Fibroblast of skin of right biceps (primary cell): ENCODE results near the gene SPHK1.
"Not testable (repeated sequence)": the region's sequence is repeated elsewhere in the genome, so short reads cannot be mapped to it uniquely, and the experiment has no call there.

Experiments
- DNase-seq: peaks from one replicate; pipeline ENCODE4 v3.0.0-alpha.2; 2013

Gene SPHK1, protein sequence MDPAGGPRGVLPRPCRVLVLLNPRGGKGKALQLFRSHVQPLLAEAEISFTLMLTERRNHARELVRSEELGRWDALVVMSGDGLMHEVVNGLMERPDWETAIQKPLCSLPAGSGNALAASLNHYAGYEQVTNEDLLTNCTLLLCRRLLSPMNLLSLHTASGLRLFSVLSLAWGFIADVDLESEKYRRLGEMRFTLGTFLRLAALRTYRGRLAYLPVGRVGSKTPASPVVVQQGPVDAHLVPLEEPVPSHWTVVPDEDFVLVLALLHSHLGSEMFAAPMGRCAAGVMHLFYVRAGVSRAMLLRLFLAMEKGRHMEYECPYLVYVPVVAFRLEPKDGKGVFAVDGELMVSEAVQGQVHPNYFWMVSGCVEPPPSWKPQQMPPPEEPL

DNA sequence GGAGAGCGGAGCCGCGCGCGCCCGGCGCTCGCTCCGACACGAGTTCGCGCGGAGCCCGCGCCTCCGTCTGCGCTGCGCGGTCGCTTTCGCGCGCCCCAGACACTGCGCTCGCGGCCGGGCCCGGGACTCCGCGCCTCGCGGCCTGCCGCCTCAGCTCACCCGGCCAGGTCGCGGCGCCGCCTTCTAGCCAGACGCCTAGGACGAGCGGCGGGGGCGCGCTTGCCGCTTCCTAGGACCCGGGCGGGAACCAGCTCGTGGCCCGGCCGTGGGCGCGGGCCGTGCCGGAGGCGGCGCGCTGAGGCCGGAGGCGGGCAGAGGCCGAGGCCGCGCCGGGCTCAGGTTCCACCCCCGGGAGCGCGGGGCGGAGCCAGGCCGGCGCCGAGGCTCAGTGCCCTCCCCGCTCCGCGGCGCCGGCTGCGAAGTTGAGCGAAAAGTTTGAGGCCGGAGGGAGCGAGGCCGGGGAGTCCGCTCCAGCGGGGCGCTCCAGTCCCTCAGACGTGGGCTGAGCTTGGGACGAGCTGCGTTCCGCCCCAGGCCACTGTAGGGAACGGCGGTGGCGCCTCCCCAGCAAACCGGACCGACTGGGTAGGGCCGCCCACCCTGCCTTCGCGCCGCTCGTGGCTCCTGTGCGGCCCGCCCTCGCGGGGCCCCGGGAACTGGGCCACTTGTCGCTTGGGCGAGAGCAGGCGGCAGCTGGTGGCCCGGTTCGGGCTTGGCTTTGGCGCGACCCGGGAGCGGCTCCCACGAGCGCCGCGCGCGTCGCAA is at the start of gene SPHK1:
Gene SPHK1, plus strand, starts transcription at position 388 of the 765 bp plus-strand sequence. CDS start 1,036 bp downstream, outside the sequence.
- DNase-seq = peak; percentile 90

DNA sequence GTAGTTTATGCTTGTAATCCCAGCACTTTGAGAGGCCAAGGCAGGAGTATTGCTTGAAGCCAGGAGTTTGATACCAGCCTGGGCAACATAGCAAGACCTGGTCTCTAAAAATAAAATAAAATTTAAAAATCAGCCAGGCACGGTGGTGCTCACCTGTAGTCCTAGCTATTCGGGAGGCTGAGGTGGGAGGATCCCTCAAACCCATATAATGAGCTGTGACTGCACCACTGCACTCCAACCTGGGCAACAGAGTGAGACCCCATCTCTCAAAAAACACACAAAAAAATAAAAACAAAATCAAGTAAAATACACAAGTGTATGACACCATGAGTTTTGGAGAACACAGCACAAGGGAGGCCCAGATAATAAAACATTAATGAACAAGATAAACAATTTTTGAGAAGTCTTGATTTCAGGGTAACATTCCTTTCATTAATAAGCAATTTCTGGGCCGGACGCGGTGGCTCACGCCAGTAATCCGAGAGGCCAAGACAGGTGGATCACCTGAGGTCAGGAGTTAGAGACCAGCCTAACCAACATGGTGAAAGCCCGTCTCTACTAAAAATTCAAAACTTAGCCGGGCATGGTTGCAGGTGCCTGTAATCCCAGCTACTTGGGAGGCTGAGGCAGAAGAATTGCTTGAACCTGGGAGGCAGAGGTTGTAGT is 48.6 kb upstream of the SPHK1 start:
- DNase-seq = no peak

DNA sequence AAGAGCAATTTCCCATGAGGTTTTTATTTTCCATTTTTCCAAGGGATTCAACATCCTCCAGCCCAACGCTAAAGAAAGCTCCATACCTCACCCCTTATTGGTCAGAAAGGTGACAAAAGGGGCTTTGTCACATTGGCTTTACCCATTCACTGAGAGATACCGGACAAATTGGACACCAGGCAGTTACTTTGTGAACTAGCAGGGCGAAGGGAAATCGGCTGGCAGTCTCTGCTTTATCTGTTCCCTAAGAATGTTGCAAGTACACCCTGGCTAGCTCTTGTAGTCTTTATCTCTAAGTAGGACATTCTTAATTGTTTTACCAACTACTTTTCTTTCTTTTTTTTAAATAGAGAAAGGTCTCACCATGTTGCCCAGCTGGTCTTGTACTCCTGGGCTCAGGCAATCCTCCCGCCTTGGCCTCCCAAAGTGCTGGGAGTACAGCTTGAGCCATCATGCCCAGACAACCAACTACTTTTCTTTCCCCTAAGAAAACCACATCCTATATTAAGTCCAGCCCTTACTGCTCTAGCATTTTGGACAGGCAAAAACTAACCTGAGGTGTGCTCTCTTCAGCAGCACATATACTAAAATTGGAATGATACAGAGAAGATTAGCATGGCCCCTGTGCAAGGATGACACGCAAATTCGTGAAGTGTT is 47.5 kb upstream of the SPHK1 start:
- no peak for DNase-seq

DNA sequence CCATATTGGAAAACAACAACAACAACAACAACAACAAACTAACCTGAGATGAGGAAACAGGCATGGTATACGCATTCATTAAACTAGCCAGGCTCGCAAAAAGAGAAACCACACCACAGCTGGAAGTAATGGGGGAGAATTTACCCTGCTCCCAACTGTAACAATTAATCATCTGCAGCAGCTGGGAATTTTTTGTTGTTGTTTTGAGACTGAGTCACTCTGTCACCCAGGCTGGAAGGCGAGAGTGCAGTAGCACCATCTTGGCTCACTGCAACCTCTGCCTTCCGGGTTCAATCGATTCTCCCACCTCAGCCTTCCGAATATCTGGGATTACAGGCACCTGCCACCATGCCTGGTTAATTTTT is 47.0 kb upstream of the SPHK1 start:
- DNase-seq = peak; percentile 35

DNA sequence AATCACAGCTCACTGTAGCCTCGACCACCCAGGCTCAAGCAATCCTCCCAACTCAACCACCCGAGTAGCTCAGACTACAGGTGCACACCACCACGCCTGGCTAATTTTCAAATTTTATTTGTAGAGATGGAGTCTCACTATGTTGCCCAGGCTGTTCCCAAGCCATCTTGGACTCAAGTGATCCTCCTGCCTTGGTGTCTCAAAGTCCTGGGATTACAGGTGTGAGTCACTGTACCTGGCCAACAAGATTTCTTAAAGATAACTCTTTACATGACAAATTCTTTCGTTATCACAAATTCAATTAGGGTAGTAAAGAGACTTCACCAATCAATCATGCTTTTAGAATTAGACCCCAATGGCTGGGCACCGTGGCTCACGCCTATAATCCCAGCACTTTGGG is 43.1 kb upstream of the SPHK1 start:
- no peak for DNase-seq

DNA sequence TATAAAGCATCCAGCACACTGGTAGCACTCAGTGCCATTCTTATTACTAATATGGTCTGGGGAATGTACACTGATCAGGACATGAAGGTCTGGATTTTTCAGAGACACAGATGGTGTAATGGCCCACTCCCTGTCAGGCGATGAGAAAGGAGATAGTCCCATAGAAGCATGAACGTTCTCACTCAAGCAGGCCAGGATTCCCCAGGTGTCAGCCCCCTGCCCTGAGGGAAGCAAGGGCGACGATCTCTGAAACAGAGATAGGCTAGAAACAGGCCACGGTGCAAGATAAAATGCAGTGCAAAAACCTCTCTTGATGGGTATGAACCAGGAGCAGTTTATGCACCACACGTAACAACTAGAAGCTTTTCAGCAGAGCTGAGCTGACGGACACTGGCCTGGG is 41.3 kb upstream of the SPHK1 start:
- no peak for DNase-seq

DNA sequence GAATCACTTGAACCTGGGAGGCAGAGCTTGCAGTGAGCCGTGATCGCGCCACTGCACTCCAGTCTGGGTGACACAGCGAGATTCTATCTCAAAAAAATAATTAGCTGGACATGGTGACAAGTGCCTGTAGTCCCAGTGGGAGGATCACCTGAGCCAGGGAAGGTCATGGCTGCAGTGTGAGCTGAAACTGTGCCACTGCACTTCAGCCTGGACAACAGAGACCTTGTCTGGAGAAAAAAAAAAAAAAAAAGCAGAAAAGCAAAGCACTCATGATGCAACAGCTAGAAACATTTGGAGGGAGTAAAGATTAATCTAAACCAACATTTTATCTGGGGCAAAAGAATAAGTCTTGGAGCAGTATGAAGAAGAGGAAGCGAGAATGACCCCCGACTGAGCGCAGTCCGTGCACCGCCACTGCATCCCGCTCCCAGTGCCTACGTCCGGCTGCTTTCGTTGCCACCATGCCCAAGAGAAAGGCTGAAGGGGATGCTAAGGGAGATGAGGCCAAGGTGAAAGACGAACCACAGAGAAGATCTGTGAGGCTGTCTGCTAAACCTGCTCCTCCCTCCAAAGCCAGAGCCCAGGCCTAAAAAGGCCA is 38.9 kb upstream of the SPHK1 start:
- peak; percentile 26 for DNase-seq

DNA sequence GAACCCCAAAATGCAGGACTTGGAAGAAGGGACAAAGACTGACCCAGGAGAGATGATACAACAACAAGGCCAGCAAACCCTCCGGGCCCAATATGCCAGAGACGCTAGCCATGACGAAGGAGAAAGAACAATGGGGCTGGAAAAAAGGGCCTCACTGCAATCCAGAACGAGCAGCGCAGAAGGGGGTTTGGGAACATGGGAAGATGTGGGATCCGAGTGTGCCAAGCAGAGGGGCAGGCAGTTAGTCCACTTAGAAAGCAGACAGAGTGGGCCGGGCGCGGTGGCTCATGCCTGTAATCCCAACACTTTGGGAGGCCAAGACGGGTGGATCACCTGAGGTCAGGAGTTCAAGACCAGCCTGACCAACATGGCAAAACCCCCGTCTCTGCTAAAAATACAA is 37.5 kb upstream of the SPHK1 start:
- DNase-seq = not testable (repeated sequence)

DNA sequence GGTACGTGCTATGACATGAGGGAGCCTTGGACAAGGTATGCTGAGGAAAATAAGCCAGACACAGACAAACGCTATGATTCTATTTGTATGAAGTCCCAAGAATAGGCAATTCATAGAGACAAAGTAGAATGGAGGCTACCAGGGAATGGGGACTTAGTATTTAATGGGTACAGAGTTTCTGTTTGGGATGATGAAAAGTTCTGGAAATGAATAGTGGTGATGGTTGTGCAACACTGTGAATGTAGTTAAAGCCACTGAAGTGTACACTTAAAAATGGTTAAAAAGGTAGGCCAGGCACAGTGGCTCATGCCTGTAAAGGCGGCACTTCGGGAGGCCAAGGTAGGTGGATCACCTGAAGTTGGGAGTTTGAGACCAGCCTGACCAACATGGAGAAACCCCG is 33.9 kb upstream of the SPHK1 start:
- no peak for DNase-seq

DNA sequence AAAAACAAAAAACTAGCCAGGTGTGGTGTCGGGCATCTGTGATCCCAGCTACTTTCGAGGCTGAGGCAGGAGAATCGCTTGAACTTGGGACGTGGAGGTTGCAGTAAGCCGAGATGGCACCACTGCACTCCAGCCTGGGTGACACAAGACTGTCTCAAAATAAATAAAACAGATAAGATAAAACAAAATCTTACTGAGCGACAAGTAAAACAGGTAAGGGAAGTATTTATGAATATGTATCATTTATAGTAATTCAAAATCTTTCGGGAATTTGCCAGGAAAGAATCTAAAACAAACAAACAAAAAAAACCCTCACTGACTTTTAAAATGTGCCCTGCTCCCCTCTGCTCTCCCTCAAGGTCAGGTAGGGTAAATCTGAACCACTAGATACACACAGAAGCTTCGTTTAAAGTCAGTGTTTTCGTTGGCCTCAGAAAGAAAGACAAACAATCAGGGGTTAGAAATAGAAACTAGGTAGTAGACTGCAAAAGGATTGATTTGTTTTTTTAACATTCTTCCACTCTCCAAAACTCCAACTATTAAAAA is 32.8 kb upstream of the SPHK1 start:
- DNase-seq = no peak

DNA sequence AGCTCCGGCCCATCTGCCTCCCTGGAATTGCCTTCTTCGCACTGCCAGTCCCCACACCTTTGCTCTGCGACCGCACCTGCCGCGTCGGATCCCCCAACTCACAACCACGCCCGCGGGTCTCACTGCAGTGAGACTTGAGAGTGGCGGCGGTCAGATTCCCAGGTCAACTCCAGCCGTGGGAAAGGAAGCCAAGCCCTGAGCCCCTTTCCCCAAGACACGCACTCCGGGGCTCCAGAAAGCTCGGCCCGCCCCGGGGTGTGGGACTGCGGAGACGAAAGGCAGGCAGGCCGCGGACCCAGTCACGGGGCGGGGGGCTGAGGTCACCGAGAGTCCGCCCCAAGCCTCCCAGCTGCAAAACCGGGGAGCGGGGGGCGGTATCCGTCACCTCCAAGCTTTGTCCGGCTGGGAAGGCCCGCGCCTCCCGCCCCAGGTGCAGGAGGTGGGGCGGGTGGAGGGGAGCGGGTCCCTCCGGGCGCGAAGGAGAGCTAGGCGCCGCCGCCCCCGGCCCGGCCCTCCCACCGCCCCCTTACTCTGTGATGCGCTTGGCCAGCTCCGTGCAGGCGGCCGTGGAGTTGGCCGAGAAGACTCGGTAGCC is 31.3 kb upstream of the SPHK1 start:
- no peak for DNase-seq

DNA sequence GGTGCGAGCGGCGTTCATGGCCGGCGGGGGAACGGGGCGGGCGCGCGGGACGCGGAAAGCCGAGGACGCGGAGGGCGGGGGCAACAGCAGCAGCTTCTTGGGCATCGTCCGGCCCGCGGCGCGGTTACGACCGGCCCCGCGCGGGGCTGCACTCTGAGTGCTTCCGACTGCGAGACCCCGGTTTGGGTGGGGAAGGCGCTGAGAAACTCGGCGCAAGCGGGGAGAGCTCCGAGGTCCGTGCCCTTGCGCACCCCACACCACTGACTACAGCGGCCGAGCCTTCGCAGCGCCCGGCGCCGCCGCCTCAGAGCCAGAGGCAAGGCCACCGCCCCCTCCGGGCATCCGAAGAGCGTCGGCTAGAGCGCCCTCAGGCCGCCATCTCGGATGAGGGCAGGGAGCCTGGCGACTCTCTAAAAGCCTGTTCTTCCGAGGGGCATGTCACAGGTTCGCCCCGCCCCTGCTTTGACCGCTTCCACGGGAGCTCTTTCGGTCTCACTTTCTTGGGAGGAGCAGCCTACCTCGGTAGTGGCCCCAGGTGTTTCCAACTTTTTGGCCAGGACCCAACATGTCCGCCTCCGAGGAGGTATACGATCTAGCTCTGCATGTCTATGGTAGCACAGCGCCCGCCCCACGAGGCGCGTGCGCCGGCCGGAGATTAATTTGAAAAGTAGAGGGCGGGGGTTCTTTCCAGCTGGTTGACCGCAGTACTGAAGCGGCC is 30.7 kb upstream of the SPHK1 start, which contains the start of gene PRPSAP1:
Gene PRPSAP1, minus strand, starts transcription at position 318 of the 718 bp plus-strand sequence. Its CDS starts 213 bp downstream, at position 105.
- peak; percentile 91 for DNase-seq

DNA sequence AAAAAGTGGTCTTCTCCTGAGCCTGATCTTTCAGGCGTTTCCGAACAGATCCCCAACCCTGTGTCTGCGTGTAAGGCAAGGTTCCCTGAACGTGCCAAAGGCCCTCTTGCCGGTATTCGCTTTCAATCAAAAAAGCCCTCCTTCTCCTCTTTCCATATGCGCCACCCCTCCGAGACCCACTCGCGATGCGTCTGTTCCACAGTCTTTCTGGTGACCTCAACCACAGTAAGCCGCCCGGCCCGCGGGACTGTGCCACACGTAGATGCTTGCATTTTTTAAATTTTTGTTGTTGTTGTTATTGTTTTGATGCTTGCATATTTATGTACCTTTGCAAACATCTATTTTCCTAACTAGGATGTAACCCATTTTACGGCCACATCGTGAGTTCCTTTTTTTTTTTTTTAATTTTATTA is 30.1 kb upstream of the SPHK1 start:
- DNase-seq = no peak

DNA sequence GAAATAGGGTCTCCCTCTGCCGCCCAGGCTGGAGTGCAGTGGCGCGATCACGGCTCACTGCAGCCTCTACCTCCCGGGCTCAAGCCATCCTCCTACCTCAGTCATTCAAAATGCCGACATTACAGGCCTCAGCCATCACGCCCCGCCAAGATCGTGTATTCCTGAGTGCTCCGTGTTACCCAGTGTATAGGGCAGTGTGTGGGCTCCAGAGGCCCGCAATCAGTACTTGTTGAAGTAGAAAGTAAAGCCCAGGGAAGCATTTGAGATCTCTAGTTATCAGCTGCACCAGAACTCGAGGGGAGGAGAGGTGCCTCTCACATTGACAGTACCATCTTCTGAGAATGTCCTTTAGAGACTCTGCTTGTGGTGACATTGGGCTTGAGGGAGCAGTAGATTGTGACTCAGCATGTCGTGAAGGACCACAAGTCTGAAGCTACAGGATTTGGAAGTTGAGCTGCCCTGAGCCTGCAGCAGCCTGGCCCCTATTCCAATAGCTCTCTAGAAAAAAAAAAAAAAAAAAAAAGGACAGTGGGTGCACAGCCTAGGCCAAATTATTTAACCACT is 29.6 kb upstream of the SPHK1 start:
- peak; percentile 26 for DNase-seq

DNA sequence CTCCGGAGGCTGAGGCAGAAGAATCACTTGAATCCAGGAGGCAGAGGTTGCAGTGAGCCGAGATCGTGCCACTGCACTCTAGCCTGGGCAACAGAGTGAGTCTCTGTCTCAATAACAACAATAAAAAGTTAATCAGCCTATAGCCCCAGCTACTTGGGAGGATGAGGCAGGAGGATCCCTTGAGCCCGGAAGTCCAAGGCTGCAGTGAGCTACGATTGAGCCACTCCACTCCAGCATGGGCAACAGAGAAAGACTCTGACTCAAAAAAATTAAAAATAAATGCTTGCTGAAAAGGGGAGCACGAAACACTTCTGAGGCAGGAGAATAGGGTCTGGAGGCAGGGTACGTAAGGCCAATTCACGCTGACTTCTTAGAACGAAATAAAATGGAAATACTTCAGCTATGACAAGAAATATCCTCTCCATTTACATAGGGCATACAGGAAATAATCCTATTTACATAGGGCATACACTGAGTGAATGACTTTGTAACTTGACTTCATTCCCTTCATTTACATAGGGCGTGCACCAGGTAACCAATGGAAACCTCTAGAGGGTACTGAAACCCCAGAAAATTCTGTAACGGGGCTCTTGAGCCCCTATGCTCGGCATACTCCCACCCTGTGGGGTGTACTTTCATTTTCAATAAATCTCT is 27.5 kb upstream of the SPHK1 start:
- no peak for DNase-seq

DNA sequence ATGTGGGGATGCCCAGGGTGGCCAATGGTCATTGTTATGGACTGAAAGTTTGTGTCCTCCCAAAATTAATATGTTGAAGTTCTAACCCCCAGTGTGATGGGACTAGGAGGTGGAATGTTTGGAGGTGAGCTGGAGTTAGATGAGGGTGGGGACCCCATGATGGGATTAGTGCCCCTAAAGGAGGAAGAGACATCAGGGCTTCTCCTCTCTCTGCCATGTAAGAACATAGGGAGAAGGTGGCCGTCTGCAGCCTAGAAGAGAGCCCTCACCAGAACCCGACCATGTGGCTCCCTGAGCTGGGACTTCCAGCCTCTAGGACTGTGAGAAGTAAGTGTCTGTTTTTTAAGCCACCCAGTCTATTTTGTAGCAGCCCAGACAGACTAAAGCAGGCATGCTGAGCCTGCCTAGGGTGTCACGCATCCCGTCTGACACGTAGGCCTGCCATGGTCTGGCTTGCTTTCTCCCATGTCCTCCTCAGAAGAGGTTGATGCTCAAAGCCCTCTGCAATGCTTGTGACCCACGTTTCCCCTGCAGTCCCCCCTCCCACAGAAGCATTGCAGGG is 26.7 kb upstream of the SPHK1 start:
- no peak for DNase-seq

DNA sequence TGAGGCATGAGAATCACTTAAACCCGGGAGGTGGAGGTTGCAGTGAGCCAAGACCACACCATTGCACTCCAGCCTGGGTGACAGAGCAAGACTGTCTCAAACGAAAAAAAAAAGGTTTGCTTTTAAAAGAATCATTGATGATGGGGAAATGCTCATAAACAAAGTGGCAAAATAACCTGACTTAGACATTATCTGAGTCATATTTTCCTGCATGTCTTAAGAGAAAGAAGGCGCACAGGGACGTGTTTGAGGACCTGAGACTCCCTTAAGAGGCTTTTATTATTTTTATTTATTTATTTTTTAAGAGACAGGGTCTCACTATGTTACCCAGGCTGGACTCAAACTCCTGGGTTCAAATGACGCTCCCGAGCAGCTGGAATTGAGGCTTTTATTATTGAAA is 25.0 kb upstream of the SPHK1 start:
- DNase-seq = no peak

DNA sequence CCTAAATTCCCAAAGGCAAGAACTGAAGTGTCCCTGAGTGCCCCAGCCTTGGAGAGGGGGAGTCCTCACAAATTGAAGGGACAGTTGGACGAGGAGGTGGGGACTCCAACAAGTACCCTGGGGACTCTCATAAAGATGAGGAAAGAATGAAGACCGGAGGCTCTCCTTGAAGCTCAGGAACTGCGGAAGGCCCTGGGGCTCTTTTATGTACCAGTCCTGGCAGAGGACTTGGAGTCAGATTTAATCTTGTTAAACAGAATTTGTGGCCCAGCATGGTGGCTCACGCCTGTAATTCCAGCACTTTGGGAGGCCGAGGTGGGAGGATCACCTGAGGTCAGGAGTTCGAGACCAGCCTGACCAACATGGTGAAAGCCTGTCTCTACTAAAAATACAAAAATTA is 24.6 kb upstream of the SPHK1 start:
- DNase-seq = not testable (repeated sequence)

DNA sequence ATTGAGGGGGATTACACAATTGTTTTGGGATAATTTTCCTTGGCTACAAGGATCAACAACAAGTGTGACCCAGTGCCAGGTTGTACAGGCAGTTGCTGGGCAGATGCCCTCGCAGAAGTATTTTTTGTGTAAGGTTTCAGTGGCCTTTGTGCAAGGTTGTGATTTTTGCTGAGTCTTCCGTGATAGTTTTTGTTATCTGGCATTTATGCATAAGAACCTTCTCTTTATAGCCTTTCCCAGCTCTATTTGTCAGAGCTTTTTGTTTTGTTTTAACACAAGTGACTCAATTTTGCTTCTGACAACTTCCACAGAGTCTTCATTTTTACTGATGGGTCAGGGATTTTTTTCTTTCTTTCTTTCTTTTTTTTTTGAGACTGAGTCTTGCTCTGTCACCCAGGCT is 23.9 kb upstream of the SPHK1 start:
- DNase-seq = no peak
